Measurements from ENCODE around the gene SLC26A6.

Gene SLC26A6

GRCh38 chr3:48633743-48634142, 1.5 kb downstream of the SLC26A6 start:
- peaks cover 7 to 28% (median 25%) of the 10 kb centered on the region in 5 donors for H3K4me1 ChIP-seq (ENCODE audit: control insufficient read depth in 5 of 5, insufficient read depth in 5 of 5, low read length in 5 of 5)
- H3K4me3 ChIP-seq (ENCODE audit: low read depth in 1 of 5, low read length in 5 of 5): no peak overlapping the region
- peak overlapping the region in 1 of 5 donors; percentile 83 for H3K9ac ChIP-seq (ENCODE audit: low read length in 5 of 5)
- no peaks in the 10 kb centered on the region for H3K27me3 ChIP-seq (ENCODE audit: control insufficient read depth in 5 of 5, insufficient read depth in 4 of 5, low read length in 5 of 5)
- H3K36me3 ChIP-seq (ENCODE audit: control insufficient read depth in 5 of 5, insufficient read depth in 5 of 5, low read length in 5 of 5): peaks cover 0 to 46% (median 37%) of the 10 kb centered on the region in 5 donors
- H3K9me3 ChIP-seq (ENCODE audit: control insufficient read depth in 5 of 5, low read length in 5 of 5): no peaks in the 10 kb centered on the region
- no peak overlapping the region for H3K27ac ChIP-seq (ENCODE audit: low read depth, low read length)

GRCh38 chr3:48633256-48633655, 2.0 kb downstream of the SLC26A6 start:
- Histone ChIP-seq H3K4me1 (ENCODE audit: control insufficient read depth in 5 of 5, insufficient read depth in 5 of 5, low read length in 5 of 5) (peaks cover 7 to 28% (median 25%) of the 10 kb centered on the region in 5 donors), H3K4me3 (ENCODE audit: low read depth in 1 of 5, low read length in 5 of 5) (no peak overlapping the region), H3K27me3 (ENCODE audit: control insufficient read depth in 5 of 5, insufficient read depth in 4 of 5, low read length in 5 of 5) (no peaks in the 10 kb centered on the region), H3K27ac (ENCODE audit: low read depth, low read length) (no peak overlapping the region), H3K9me3 (ENCODE audit: control insufficient read depth in 5 of 5, low read length in 5 of 5) (no peaks in the 10 kb centered on the region), H3K9ac (ENCODE audit: low read length in 5 of 5) (no peak overlapping the region), H3K36me3 (ENCODE audit: control insufficient read depth in 5 of 5, insufficient read depth in 5 of 5, low read length in 5 of 5) (peaks cover 0 to 51% (median 42%) of the 10 kb centered on the region in 5 donors)

GRCh38 chr3:48631516-48632448, 3.5 kb downstream of the SLC26A6 start:
- Histone ChIP-seq H3K27me3 (ENCODE audit: control insufficient read depth in 5 of 5, insufficient read depth in 4 of 5, low read length in 5 of 5) (no peaks in the 10 kb centered on the region), H3K9ac (ENCODE audit: low read length in 5 of 5) (no peak overlapping the region), H3K9me3 (ENCODE audit: control insufficient read depth in 5 of 5, low read length in 5 of 5) (no peaks in the 10 kb centered on the region), H3K4me3 (ENCODE audit: low read depth in 1 of 5, low read length in 5 of 5) (no peak overlapping the region), H3K36me3 (ENCODE audit: control insufficient read depth in 5 of 5, insufficient read depth in 5 of 5, low read length in 5 of 5) (peaks cover 0 to 66% (median 56%) of the 10 kb centered on the region in 5 donors), H3K4me1 (ENCODE audit: control insufficient read depth in 5 of 5, insufficient read depth in 5 of 5, low read length in 5 of 5) (peaks cover 7 to 28% (median 25%) of the 10 kb centered on the region in 5 donors), H3K27ac (ENCODE audit: low read depth, low read length) (no peak overlapping the region)

DNA sequence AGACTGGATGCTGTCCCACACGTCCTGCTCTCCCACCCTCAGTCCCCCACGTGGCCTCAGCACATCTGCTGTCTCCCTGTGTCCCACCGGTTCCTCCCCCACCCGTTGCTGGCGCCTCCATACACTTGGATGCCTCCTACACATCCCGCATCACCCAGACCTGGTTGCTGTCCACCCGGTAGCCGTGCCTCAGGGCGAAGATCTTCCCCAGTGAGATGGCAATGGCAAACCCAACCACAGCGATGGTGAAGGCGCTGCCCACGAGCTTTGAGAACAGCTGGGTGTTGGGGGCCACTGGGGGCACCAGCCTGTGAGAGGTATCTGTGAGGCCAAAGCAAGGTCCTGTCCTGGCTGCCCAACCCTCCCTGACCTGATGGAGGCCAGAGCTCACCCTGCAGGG, 4.4 kb downstream of the SLC26A6 start:
- Histone ChIP-seq H3K27ac (ENCODE audit: low read depth, low read length) (no peak overlapping the region), H3K27me3 (ENCODE audit: control insufficient read depth in 5 of 5, insufficient read depth in 4 of 5, low read length in 5 of 5) (no peaks in the 10 kb centered on the region), H3K4me1 (ENCODE audit: control insufficient read depth in 5 of 5, insufficient read depth in 5 of 5, low read length in 5 of 5) (peaks cover 7 to 21% (median 17%) of the 10 kb centered on the region in 5 donors), H3K4me3 (ENCODE audit: low read depth in 1 of 5, low read length in 5 of 5) (no peak overlapping the region), H3K36me3 (ENCODE audit: control insufficient read depth in 5 of 5, insufficient read depth in 5 of 5, low read length in 5 of 5) (peaks cover 0 to 75% (median 66%) of the 10 kb centered on the region in 5 donors), H3K9me3 (ENCODE audit: control insufficient read depth in 5 of 5, low read length in 5 of 5) (no peaks in the 10 kb centered on the region), H3K9ac (ENCODE audit: low read length in 5 of 5) (no peak overlapping the region)

GRCh38 chr3:48630407-48630806, 4.9 kb downstream of the SLC26A6 start:
- Histone ChIP-seq H3K9ac (ENCODE audit: low read length in 5 of 5) (no peak overlapping the region), H3K27ac (ENCODE audit: low read depth, low read length) (no peak overlapping the region), H3K9me3 (ENCODE audit: control insufficient read depth in 5 of 5, low read length in 5 of 5) (no peaks in the 10 kb centered on the region), H3K4me1 (ENCODE audit: control insufficient read depth in 5 of 5, insufficient read depth in 5 of 5, low read length in 5 of 5) (peaks cover 7 to 16% (median 14%) of the 10 kb centered on the region in 5 donors), H3K4me3 (ENCODE audit: low read depth in 1 of 5, low read length in 5 of 5) (no peak overlapping the region), H3K27me3 (ENCODE audit: control insufficient read depth in 5 of 5, insufficient read depth in 4 of 5, low read length in 5 of 5) (no peaks in the 10 kb centered on the region), H3K36me3 (ENCODE audit: control insufficient read depth in 5 of 5, insufficient read depth in 5 of 5, low read length in 5 of 5) (peaks cover 0 to 80% (median 70%) of the 10 kb centered on the region in 5 donors)

DNA sequence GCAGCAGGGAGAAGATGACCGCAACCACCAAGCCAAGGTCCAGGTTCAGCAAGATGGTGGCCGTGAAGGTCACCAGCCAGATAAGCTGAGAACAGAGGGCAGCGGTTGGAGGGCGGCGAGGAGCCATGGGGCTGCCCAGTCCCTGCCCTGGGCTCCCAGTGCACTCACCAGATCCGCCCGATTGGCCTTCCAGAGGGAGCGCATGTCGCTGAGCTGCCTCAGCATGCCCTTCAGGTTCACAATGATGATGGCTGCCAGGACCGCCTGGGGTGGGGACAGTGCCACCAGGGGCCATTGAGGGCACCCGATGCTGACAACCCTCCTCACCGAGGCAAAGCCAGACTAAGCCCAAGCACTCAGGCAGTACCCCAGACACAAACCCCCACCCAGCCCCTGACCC, 5.4 kb downstream of the SLC26A6 start:
- H3K4me3 ChIP-seq (ENCODE audit: low read depth in 1 of 5, low read length in 5 of 5): no peak overlapping the region
- H3K27me3 ChIP-seq (ENCODE audit: control insufficient read depth in 5 of 5, insufficient read depth in 4 of 5, low read length in 5 of 5): no peaks in the 10 kb centered on the region
- H3K9ac ChIP-seq (ENCODE audit: low read length in 5 of 5): no peak overlapping the region
- peaks cover 0 to 85% (median 74%) of the 10 kb centered on the region in 5 donors for H3K36me3 ChIP-seq (ENCODE audit: control insufficient read depth in 5 of 5, insufficient read depth in 5 of 5, low read length in 5 of 5)
- peaks cover 7 to 12% (median 11%) of the 10 kb centered on the region in 5 donors for H3K4me1 ChIP-seq (ENCODE audit: control insufficient read depth in 5 of 5, insufficient read depth in 5 of 5, low read length in 5 of 5)
- no peak overlapping the region for H3K27ac ChIP-seq (ENCODE audit: low read depth, low read length)
- no peaks in the 10 kb centered on the region for H3K9me3 ChIP-seq (ENCODE audit: control insufficient read depth in 5 of 5, low read length in 5 of 5)

GRCh38 chr3:48628277-48629017, 6.8 kb downstream of the SLC26A6 start:
- Histone ChIP-seq H3K9ac (ENCODE audit: low read length in 5 of 5) (no peak overlapping the region), H3K36me3 (ENCODE audit: control insufficient read depth in 5 of 5, insufficient read depth in 5 of 5, low read length in 5 of 5) (peaks cover 0 to 87% (median 76%) of the 10 kb centered on the region in 5 donors), H3K4me3 (ENCODE audit: low read depth in 1 of 5, low read length in 5 of 5) (no peak overlapping the region), H3K4me1 (ENCODE audit: control insufficient read depth in 5 of 5, insufficient read depth in 5 of 5, low read length in 5 of 5) (no peaks in the 10 kb centered on the region), H3K27me3 (ENCODE audit: control insufficient read depth in 5 of 5, insufficient read depth in 4 of 5, low read length in 5 of 5) (no peaks in the 10 kb centered on the region), H3K9me3 (ENCODE audit: control insufficient read depth in 5 of 5, low read length in 5 of 5) (no peaks in the 10 kb centered on the region), H3K27ac (ENCODE audit: low read depth, low read length) (no peak overlapping the region)

- no peak overlapping the region for H3K4me3 ChIP-seq (ENCODE audit: low read depth in 1 of 5, low read length in 5 of 5)
- peaks cover 0 to 59% (median 55%) of the 10 kb centered on the region in 5 donors for H3K36me3 ChIP-seq (ENCODE audit: control insufficient read depth in 5 of 5, insufficient read depth in 5 of 5, low read length in 5 of 5)
- no peaks in the 10 kb centered on the region for H3K27me3 ChIP-seq (ENCODE audit: control insufficient read depth in 5 of 5, insufficient read depth in 4 of 5, low read length in 5 of 5)
- H3K27ac ChIP-seq (ENCODE audit: low read depth, low read length): no peak overlapping the region
- no peaks in the 10 kb centered on the region for H3K9me3 ChIP-seq (ENCODE audit: control insufficient read depth in 5 of 5, low read length in 5 of 5)
- no peaks in the 10 kb centered on the region for H3K4me1 ChIP-seq (ENCODE audit: control insufficient read depth in 5 of 5, insufficient read depth in 5 of 5, low read length in 5 of 5)
- H3K9ac ChIP-seq (ENCODE audit: low read length in 5 of 5): no peak overlapping the region
These were observed 9.7 kb downstream of the SLC26A6 start for GRCh38 chr3:48625600-48625999.

DNA sequence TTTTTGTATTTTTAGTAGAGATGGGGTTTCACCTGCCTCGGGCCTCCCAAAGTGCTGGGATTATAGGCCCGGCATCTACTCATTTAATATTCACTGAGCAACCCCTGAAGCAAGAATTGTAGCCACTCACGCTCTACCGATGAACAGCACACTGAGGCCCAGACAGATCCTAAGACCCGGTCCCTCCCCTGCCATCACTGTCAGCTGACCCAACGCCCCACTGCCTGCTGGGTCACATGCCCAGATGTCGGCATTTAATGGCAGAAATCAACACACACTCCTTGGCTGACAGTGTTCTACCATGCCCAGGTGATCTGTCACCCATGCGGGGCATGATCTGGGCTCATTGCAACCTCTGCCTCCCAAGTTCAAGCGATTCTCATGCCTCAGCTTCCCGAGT, 10.5 kb downstream of the SLC26A6 start:
- Histone ChIP-seq H3K27ac (ENCODE audit: low read depth, low read length) (no peak overlapping the region), H3K4me3 (ENCODE audit: low read depth in 1 of 5, low read length in 5 of 5) (no peak overlapping the region), H3K9ac (ENCODE audit: low read length in 5 of 5) (no peak overlapping the region), H3K27me3 (ENCODE audit: control insufficient read depth in 5 of 5, insufficient read depth in 4 of 5, low read length in 5 of 5) (no peaks in the 10 kb centered on the region), H3K9me3 (ENCODE audit: control insufficient read depth in 5 of 5, low read length in 5 of 5) (no peaks in the 10 kb centered on the region), H3K36me3 (ENCODE audit: control insufficient read depth in 5 of 5, insufficient read depth in 5 of 5, low read length in 5 of 5) (peaks cover 0 to 51% (median 46%) of the 10 kb centered on the region in 5 donors), H3K4me1 (ENCODE audit: control insufficient read depth in 5 of 5, insufficient read depth in 5 of 5, low read length in 5 of 5) (no peaks in the 10 kb centered on the region)

Data from subcutaneous abdominal adipose tissue (tissue), 5 donors.